Measurements from ENCODE around the gene SRMS. TPM values are rescaled to one million over a fixed set of nuclear protein-coding genes. Genes with fewer than 3 reads are reported as not detected.
A peak's percentile ranks its signal among the peaks of the same experiment; 100 is the strongest.

The SRMS gene
- total and polyA plus RNA-seq, 2 of the 13 experiments (the other 11 are each of a cell fraction or from before 2014, with no cell fraction given): not detected

- TF ChIP-seq ZNF609 (CRISPR knock-in tag; IDR thresholded peaks at IDR 0.05; ENCODE audit: borderline replicate concordance): peak; percentile 63; the same call in 1 of the 2 replicates
- TF ChIP-seq GPBP1L1 (CRISPR knock-in tag; IDR thresholded peaks at IDR 0.05): no peak
- TF ChIP-seq RARA (CRISPR knock-in tag; IDR thresholded peaks at IDR 0.05): peak; percentile 28; the same call in 1 of the 2 replicates
- no peak; the same call in 1 of the 2 replicates for TF ChIP-seq POGK (CRISPR knock-in tag; conservative IDR thresholded peaks at IDR 0.05)
- TF ChIP-seq MXI1 (IDR thresholded peaks at IDR 0.05; ENCODE audit: borderline replicate concordance, low read depth, low read length): peak; percentile 46; the same call in 1 of the 3 replicates
- TF ChIP-seq CCAR2 (optimal IDR thresholded peaks at IDR 0.05; ENCODE audit: low read depth, low read length): no peak
- no peak for TF ChIP-seq HBP1 (CRISPR knock-in tag; IDR thresholded peaks at IDR 0.05; ENCODE audit: low read depth)
- TF ChIP-seq DNMT1 (CRISPR knock-in tag; IDR thresholded peaks at IDR 0.05): no peak
- TF ChIP-seq ZNF550 (CRISPR knock-in tag; IDR thresholded peaks at IDR 0.05; ENCODE audit: borderline replicate concordance): no peak
- no peak for TF ChIP-seq ZNF800 (CRISPR knock-in tag; IDR thresholded peaks at IDR 0.05)
- no peak for TF ChIP-seq ZBTB39 (CRISPR knock-in tag; IDR thresholded peaks at IDR 0.05)
- no peak for TF ChIP-seq ZNF317 (CRISPR knock-in tag; IDR thresholded peaks at IDR 0.05)
- TF ChIP-seq SRY (CRISPR knock-in tag; IDR thresholded peaks at IDR 0.05): peak; percentile 80; the same call in 1 of the 2 replicates
- TF ChIP-seq FOSL1 (CRISPR knock-in tag; IDR thresholded peaks at IDR 0.05; ENCODE audit: borderline replicate concordance): no peak
These were observed 3.1 kb downstream of the SRMS start (continued) for GRCh38 chr20:63544241-63544957.
